K562 (cell line): ENCODE results near the gene BTN3A1. TPM values are rescaled to one million over a fixed set of nuclear protein-coding genes. Genes with fewer than 3 reads are reported as not detected.
A peak's percentile ranks its signal among the peaks of the same experiment; 100 is the strongest.

Source experiments
- ATF1 ChIP-seq, 2 experiments: fragments of 450-650 bp in 1 of 2; IDR thresholded peaks; 2 replicates each; pipeline ENCODE4 v1.6.1; 2016; ENCODE audit warnings: missing compliant biosample characterization in 1 of 2, missing genetic modification characterization in 1 of 2
- CCNT2 ChIP-seq: IDR thresholded peaks from 2 replicates; pipeline ENCODE4 v1.6.1; 2011; ENCODE audit warnings: borderline replicate concordance, low read depth, mild to moderate bottlenecking, moderate library complexity, mixed read lengths, low read length; ENCODE audit not compliant: insufficient read length; ENCODE audit errors: extremely low read depth
- GTF2A2 ChIP-seq: IDR thresholded peaks from 2 replicates; pipeline ENCODE4 v1.6.1; 2016; ENCODE audit warnings: mild to moderate bottlenecking, missing genetic modification characterization, missing compliant biosample characterization
- HMGN3 ChIP-seq: IDR thresholded peaks from 2 replicates; pipeline ENCODE4 v1.6.1; 2011; ENCODE audit warnings: borderline replicate concordance, low read depth, mild to moderate bottlenecking, mixed read lengths, low read length; ENCODE audit not compliant: insufficient read length; ENCODE audit errors: extremely low read depth
- HOXB6 ChIP-seq: fragments of 250-450 bp; sonication (Bioruptor Pico); IDR thresholded peaks from 2 replicates; pipeline ENCODE4 v1.5.1; 2022; ENCODE audit warnings: mild to moderate bottlenecking, borderline replicate concordance
- KLF13 ChIP-seq: fragments of 450-650 bp; IDR thresholded peaks from 2 replicates; pipeline ENCODE4 v1.6.1; 2016; ENCODE audit warnings: missing genetic modification characterization, low read depth, mild to moderate bottlenecking, missing compliant biosample characterization, moderate library complexity, borderline replicate concordance
- MTA3 ChIP-seq: fragments of 450-650 bp; formaldehyde crosslinking; IDR thresholded peaks from 2 replicates; pipeline ENCODE4 v1.6.1; 2017; ENCODE audit warnings: mild to moderate bottlenecking, borderline replicate concordance
- OTX1 ChIP-seq: fragments of 450-650 bp; formaldehyde crosslinking; IDR thresholded peaks from 2 replicates; pipeline ENCODE4 v1.4.0; 2022; ENCODE audit warnings: mild to moderate bottlenecking
- ZNF133 ChIP-seq: fragments of 250-450 bp; sonication (Bioruptor Pico); IDR thresholded peaks from 2 replicates; pipeline ENCODE4 v1.4.0; 2020; ENCODE audit warnings: mild to moderate bottlenecking
- ZNF431 ChIP-seq: sonication (generic); formaldehyde crosslinking; IDR thresholded peaks from 2 replicates; pipeline ENCODE4 v1.8.0; 2022; ENCODE audit warnings: mild to moderate bottlenecking, missing genetic modification reagents
- polyA plus RNA-seq, 8 experiments: library from polyadenylated mRNA; depleted of rRNA in 4 of 8; stranded (reverse) in 5 of 8; unstranded in 3 of 8; fragments of >200 nt; fragmentation: Nextera tagmentation in 2 of 8; fragmentation: Illumina TruSeq in 1 of 8; extraction: Ambion mirVana in 2 of 8; extraction: Trizol in 1 of 8; gene quantifications; 2 replicates each; pipeline versions ENCODE4 v1.2.1 to v1.2.3, GENCODE V29; 2011 to 2014; ENCODE audit warnings: inconsistent platforms in 1 of 8, missing spikeins in 1 of 8
- total RNA-seq, 7 experiments: library from RNA; depleted of rRNA in 6 of 7; stranded (reverse); fragments of >200 nt in 6 of 7; fragmentation: Illumina TruSeq in 2 of 7; extraction: Trizol in 2 of 7; gene quantifications; 2 replicates each; pipeline versions ENCODE4 v1.2.1 to v1.2.3, GENCODE V29; 2011 to 2021; ENCODE audit warnings: low replicate concordance in 1 of 7
- TF ChIP-seq, protein P1 (sequence below): fragments of 250-450 bp; sonication (Bioruptor Pico); IDR thresholded peaks from 2 replicates; pipeline ENCODE4 v1.4.0; 2020; ENCODE audit warnings: mild to moderate bottlenecking, moderate library complexity
- TF ChIP-seq, protein P2 (sequence below): sonication (generic); IDR thresholded peaks from 2 replicates; pipeline ENCODE4 v1.6.1; 2016

BTN3A1 gene
- total and polyA plus RNA-seq, 9 of the 15 experiments (the other 6 are each of a cell fraction or from before 2014, with no cell fraction given), result 0.84 to 8.5 (median 3.9) TPM

DNA sequence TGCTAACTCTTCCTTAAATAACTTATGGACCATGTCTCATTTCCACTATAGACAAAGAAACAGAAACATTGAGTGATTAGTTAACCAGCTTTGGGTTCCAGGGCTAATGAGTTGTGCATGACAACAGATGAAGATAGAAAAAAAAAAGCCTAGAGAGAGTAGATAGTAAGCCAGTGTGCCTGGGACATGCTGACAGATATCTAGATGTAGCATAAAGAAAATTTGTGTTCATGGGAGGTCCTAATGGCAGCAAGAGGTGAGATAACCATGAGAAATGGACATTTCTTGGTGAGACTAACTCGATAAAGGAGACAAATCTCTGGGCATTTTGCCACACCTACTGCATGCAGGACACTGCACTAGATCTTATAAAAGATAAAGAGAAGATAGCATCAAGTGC lies 35.5 kb downstream of the BTN3A1 start (continued):
- TF ChIP-seq, protein P1, sequence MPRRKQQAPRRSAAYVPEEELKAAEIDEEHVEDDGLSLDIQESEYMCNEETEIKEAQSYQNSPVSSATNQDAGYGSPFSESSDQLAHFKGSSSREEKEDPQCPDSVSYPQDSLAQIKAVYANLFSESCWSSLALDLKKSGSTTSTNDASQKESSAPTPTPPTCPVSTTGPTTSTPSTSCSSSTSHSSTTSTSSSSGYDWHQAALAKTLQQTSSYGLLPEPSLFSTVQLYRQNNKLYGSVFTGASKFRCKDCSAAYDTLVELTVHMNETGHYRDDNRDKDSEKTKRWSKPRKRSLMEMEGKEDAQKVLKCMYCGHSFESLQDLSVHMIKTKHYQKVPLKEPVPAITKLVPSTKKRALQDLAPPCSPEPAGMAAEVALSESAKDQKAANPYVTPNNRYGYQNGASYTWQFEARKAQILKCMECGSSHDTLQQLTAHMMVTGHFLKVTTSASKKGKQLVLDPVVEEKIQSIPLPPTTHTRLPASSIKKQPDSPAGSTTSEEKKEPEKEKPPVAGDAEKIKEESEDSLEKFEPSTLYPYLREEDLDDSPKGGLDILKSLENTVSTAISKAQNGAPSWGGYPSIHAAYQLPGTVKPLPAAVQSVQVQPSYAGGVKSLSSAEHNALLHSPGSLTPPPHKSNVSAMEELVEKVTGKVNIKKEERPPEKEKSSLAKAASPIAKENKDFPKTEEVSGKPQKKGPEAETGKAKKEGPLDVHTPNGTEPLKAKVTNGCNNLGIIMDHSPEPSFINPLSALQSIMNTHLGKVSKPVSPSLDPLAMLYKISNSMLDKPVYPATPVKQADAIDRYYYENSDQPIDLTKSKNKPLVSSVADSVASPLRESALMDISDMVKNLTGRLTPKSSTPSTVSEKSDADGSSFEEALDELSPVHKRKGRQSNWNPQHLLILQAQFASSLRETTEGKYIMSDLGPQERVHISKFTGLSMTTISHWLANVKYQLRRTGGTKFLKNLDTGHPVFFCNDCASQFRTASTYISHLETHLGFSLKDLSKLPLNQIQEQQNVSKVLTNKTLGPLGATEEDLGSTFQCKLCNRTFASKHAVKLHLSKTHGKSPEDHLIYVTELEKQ (CRISPR knock-in tag), result no peak
- TF ChIP-seq MTA3 (no peak), KLF13 (tag) (no peak), GTF2A2 (no peak), ZNF133 (no peak), CCNT2 (peak; percentile 23), HOXB6 (CRISPR knock-in tag) (no peak), ZNF431 (no peak), ATF1 (CRISPR knock-in tag; IDR thresholded peaks at IDR 0.05) (no peak), ATF1 (tag; IDR thresholded peaks at IDR 0.05) (0 out of 2 replicates have a peak, but pooled peaks have one; percentile 18), HMGN3 (no peak), OTX1 (no peak)
- TF ChIP-seq, protein P2, sequence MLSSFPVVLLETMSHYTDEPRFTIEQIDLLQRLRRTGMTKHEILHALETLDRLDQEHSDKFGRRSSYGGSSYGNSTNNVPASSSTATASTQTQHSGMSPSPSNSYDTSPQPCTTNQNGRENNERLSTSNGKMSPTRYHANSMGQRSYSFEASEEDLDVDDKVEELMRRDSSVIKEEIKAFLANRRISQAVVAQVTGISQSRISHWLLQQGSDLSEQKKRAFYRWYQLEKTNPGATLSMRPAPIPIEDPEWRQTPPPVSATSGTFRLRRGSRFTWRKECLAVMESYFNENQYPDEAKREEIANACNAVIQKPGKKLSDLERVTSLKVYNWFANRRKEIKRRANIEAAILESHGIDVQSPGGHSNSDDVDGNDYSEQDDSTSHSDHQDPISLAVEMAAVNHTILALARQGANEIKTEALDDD, result peak; percentile 84
- TF ChIP-seq, all 486 proteins: peak for 5
